K562 (cell line): ENCODE data around the gene GLRX5. TPM values are rescaled to one million over a fixed set of nuclear protein-coding genes. Genes with fewer than 3 reads are reported as not detected.

Experiments used
- ATAC-seq: fragments of 200-7000 bp; cut with Tn5 transposase; 3 replicates; pipeline ENCODE4 v1.9.1; 2020; ENCODE audit warnings: moderate library complexity
- BruUV-seq: library from RNA; stranded (reverse); fragments of 400-500 nt; replicated peaks from 2 replicates; lab custom pipeline; 2021; lab: Mats Ljungman, UMichigan
- CTCF ChIA-PET: fragments of 300-600 bp; formaldehyde crosslinking; extraction: SDS; loops from one replicate; lab custom pipeline; 2021; ENCODE audit warnings: low intra/inter-chr PET ratio; lab: Yijun Ruan, JAX
- POLR2A ChIA-PET: fragments of 300-600, 350-650 bp; sonication (Branson Sonifier 250); formaldehyde crosslinking; extraction: SDS; loops from one replicate; lab custom pipeline; 2021; ENCODE audit warnings: antibody characterized with exemption, inconsistent platforms; lab: Yijun Ruan, JAX
- DNase-seq, 4 experiments: peaks; one replicate each; pipeline versions ENCODE4 v3.0.0 to v3.0.0-alpha.2; 2011 to 2018; ENCODE audit warnings: low spot score in 3 of 4, mixed read lengths in 3 of 4; ENCODE audit errors: extremely low read depth in 1 of 4
- FAIRE-seq: peaks from 2 replicates; lab custom pipeline; 2011; peaks lifted over from hg19 to GRCh38; lab: Jason Lieb, UNC
- H2AFZ ChIP-seq: 2 replicates; pipeline ENCODE4 v1.6.0; 2011; ENCODE audit warnings: low read depth, low read length, control low read depth, inconsistent platforms
- H3K27ac ChIP-seq: fragments of 200-600 bp; 3 replicates; pipeline ENCODE4 v1.8.0; 2011; ENCODE audit warnings: low read depth, mild to moderate bottlenecking, control low read depth, inconsistent platforms, low read length, moderate library complexity, mixed read lengths; ENCODE audit errors: extremely low read depth
- H3K27me3 ChIP-seq, 2 experiments: fragments of 300-600 bp in 1 of 2; 2 replicates in 1 of 2; 3 replicates in 1 of 2; pipeline versions ENCODE4 v1.6.0 to v1.8.0; 2011; ENCODE audit warnings: inconsistent platforms in 2 of 2, low read length in 2 of 2, mild to moderate bottlenecking in 1 of 2, mixed read lengths in 1 of 2, moderate library complexity in 1 of 2; ENCODE audit not compliant: control insufficient read depth in 2 of 2, insufficient read depth in 2 of 2
- H3K36me3 ChIP-seq: fragments of 300-600 bp; 3 replicates; pipeline ENCODE4 v1.8.0; 2011; ENCODE audit warnings: mild to moderate bottlenecking, low read length, inconsistent platforms; ENCODE audit not compliant: control insufficient read depth, insufficient read depth
- H3K4me1 ChIP-seq, 2 experiments: fragments of 200-600 bp in 1 of 2; replicated peaks in 1 of 2; 2 replicates in 1 of 2; 3 replicates in 1 of 2; pipeline versions ENCODE4 v1.5.1 to v1.8.0; 2011; ENCODE audit warnings: inconsistent platforms in 2 of 2, low read length in 2 of 2, mild to moderate bottlenecking in 1 of 2, mixed read lengths in 1 of 2, moderate library complexity in 1 of 2; ENCODE audit not compliant: control insufficient read depth in 2 of 2, insufficient read depth in 2 of 2
- H3K4me2 ChIP-seq: 2 replicates; pipeline ENCODE4 v1.6.1; 2011; ENCODE audit warnings: low read length, control low read depth, inconsistent platforms, mixed read lengths; ENCODE audit not compliant: insufficient read depth
- H3K4me3 ChIP-seq: fragments of 200-600 bp; sonication (generic), shearing (Covaris generic); 2 replicates; pipeline ENCODE4 v1.5.1; 2016; ENCODE audit warnings: control low read depth, inconsistent platforms
- H3K79me2 ChIP-seq: fragments of 200-600 bp; 3 replicates; pipeline ENCODE4 v1.8.0; 2011; ENCODE audit warnings: low read length, inconsistent platforms; ENCODE audit not compliant: control insufficient read depth, insufficient read depth
- H3K9ac ChIP-seq, 2 experiments: 2 replicates each; pipeline versions ENCODE4 v1.6.0 to v1.6.1; 2011; ENCODE audit warnings: low read depth in 2 of 2, low read length in 2 of 2, control low read depth in 1 of 2, inconsistent platforms in 1 of 2, mild to moderate bottlenecking in 1 of 2, mixed read lengths in 1 of 2; ENCODE audit not compliant: insufficient read depth in 1 of 2
- H3K9me1 ChIP-seq: one replicate; pipeline ENCODE4 v1.6.0; 2011; ENCODE audit warnings: inconsistent platforms, mild to moderate bottlenecking, low read length, moderate library complexity; ENCODE audit not compliant: control insufficient read depth, insufficient read depth
- H3K9me3 ChIP-seq: replicated peaks from 2 replicates; pipeline ENCODE4 v1.5.1; 2011; ENCODE audit warnings: low read depth, low read length, inconsistent platforms; ENCODE audit not compliant: control insufficient read depth, insufficient read depth
- H4K20me1 ChIP-seq: replicated peaks from 2 replicates; pipeline ENCODE4 v1.6.1; 2011; ENCODE audit warnings: low read length, inconsistent platforms, mixed read lengths; ENCODE audit not compliant: control insufficient read depth, insufficient read depth
- CREB3L1 ChIP-seq: fragments of 450-650 bp; IDR thresholded peaks from 2 replicates; pipeline ENCODE4 v1.6.1; 2014; ENCODE audit warnings: low read depth, mild to moderate bottlenecking, moderate library complexity, borderline replicate concordance
- MTA2 ChIP-seq: fragments of 450-650 bp; IDR thresholded peaks from 2 replicates; pipeline ENCODE4 v1.6.1; 2016; ENCODE audit warnings: low read depth
- NCOR1 ChIP-seq: fragments of 450-650 bp; IDR thresholded peaks from 2 replicates; pipeline ENCODE4 v1.6.1; 2016; ENCODE audit warnings: mild to moderate bottlenecking, moderate library complexity
- NFYB ChIP-seq: IDR thresholded peaks from 2 replicates; pipeline ENCODE4 v1.6.1; 2011; ENCODE audit warnings: mild to moderate bottlenecking, moderate library complexity; ENCODE audit not compliant: insufficient read length; ENCODE audit errors: extremely low read depth
- ZFP36 ChIP-seq: fragments of 150-350 bp; IDR thresholded peaks from 2 replicates; pipeline ENCODE4 v1.6.1; 2018; ENCODE audit warnings: low read length, low read depth; ENCODE audit not compliant: partially characterized antibody
- ZNF316 ChIP-seq: fragments of 450-650 bp; IDR thresholded peaks from 2 replicates; pipeline ENCODE4 v1.6.1; 2016
- WGBS: fragments of 100-300 bp; shearing (Covaris generic); methylation state at CpG from one replicate; pipeline ENCODE4 v1.1.6; 2016; ENCODE audit warnings: low coverage, mixed read lengths; ENCODE audit not compliant: insufficient coverage; ENCODE audit errors: missing lambda C conversion rate; 5-methylcytosine and 5-hydroxymethylcytosine counted together
- in situ Hi-C: fragments of 300-500 bp; cut with MboI; formaldehyde crosslinking; loops from 4 replicates; pipeline ENCODE4 v1.15.0; 2018; ENCODE audit warnings: inconsistent platforms, mixed read lengths
- intact Hi-C: fragments of 100-400 bp; cut with micrococcal nuclease; formaldehyde crosslinking; loops from 2 replicates; pipeline ENCODE4 v1.14.2; 2022
- polyA plus RNA-seq, 8 experiments: library from polyadenylated mRNA; depleted of rRNA in 4 of 8; stranded (reverse) in 5 of 8; unstranded in 3 of 8; fragments of >200 nt; fragmentation: Nextera tagmentation in 2 of 8; fragmentation: Illumina TruSeq in 1 of 8; extraction: Ambion mirVana in 2 of 8; extraction: Trizol in 1 of 8; gene quantifications; 2 replicates each; pipeline versions ENCODE4 v1.2.1 to v1.2.3, GENCODE V29; 2011 to 2014; ENCODE audit warnings: inconsistent platforms in 1 of 8, missing spikeins in 1 of 8
- total RNA-seq, 7 experiments: library from RNA; depleted of rRNA in 6 of 7; stranded (reverse); fragments of >200 nt in 6 of 7; fragmentation: Illumina TruSeq in 2 of 7; extraction: Trizol in 2 of 7; gene quantifications; 2 replicates each; pipeline versions ENCODE4 v1.2.1 to v1.2.3, GENCODE V29; 2011 to 2021; ENCODE audit warnings: low replicate concordance in 1 of 7

Gene GLRX5
- total and polyA plus RNA-seq, 9 of the 15 experiments (the other 6 are each of a cell fraction or from before 2014, with no cell fraction given): 16.7 to 96.8 (median 66.8) TPM

- ChIA-PET POLR2A (interaction anchor here (1.0 kb wide), 1 partner anchor 24 kb away, joined by 3 read pairs; no protein-coding TSS in a partner anchor), CTCF (no interaction called here)
- no peaks in the 10 kb centered on the region for H3K36me3 ChIP-seq
- no peak overlapping the region for H3K4me3 ChIP-seq
- no peak overlapping the region for H3K4me2 ChIP-seq
- no peak for FAIRE-seq
- no peaks in the 10 kb centered on the region for H3K79me2 ChIP-seq
- no peaks in the 10 kb centered on the region for H3K9me3 ChIP-seq
- H3K27ac ChIP-seq: no peak overlapping the region
- no peak for ATAC-seq
- DNase-seq: no peak
- no peak overlapping the region for H3K9ac ChIP-seq
- H3K4me1 ChIP-seq: peaks cover 18 to 22% of the 10 kb centered on the region in 2 experiments
- intact Hi-C loops: no loop called here
- WGBS: 30% methylated on average over 7 of the region's 8 CpGs
- no peaks in the 10 kb centered on the region; a peak in 1 of 5 replicates for H3K27me3 ChIP-seq
- no peak overlapping the region for H2AFZ ChIP-seq
- TF ChIP-seq CREB3L1 (no peak), NCOR1 (no peak), NFYB (no peak), ZFP36 (peak; percentile 42), ZNF316 (peak; percentile 13; the same call in 1 of the 2 replicates), MTA2 (no peak)
- TF ChIP-seq, all 486 proteins: peak for 2
- H3K9me1 ChIP-seq: no peaks in the 10 kb centered on the region
- in situ Hi-C loops: no loop called here
- no peaks in the 10 kb centered on the region; the same call in 1 of the 2 replicates for H4K20me1 ChIP-seq
- BruUV-seq: no TSS peak
Measured at GRCh38 chr14:95503365-95504134, 31.3 kb upstream of the GLRX5 start.
